ENCODE results near the gene THEM5. TPM values are rescaled to one million over a fixed set of nuclear protein-coding genes. Genes with fewer than 3 reads are reported as not detected.
"Not testable (repeated sequence)": the region's sequence is repeated elsewhere in the genome, so short reads cannot be mapped to it uniquely, and the experiment has no call there.

Gene THEM5
- total RNA-seq, 5 donors from 2014 or later (not counting 1 experiment from before 2014, with no cell fraction given), result not detected

GRCh38 chr1:151855933-151856332, 2.4 kb upstream of the THEM5 start:
- no peaks in the 10 kb centered on the region for H3K9me3 ChIP-seq
- no peaks in the 10 kb centered on the region for H3K4me1 ChIP-seq (ENCODE audit: control insufficient read depth in 1 of 2, extremely low read depth in 1 of 2, insufficient read depth in 2 of 2, low read length in 2 of 2)
- no peak overlapping the region for H3K4me3 ChIP-seq (ENCODE audit: control insufficient read depth in 1 of 2, extremely low read depth in 1 of 2, low read length in 1 of 2)
- CTCF ChIA-PET, result interaction anchor here in 1 of 2 donors (0.6 to 0.7 kb wide), 2 partner anchors 127 to 971 kb away, joined by 3 to 5 read pairs; no protein-coding TSS in a partner anchor
- H3K9me3 Mint-ChIP-seq, result no peaks in the 10 kb centered on the region
- POLR2A ChIA-PET, result interaction anchor here in 1 of 2 donors (0.6 kb wide), 1 partner anchor 1802 kb away, joined by 3 read pairs; no protein-coding TSS in a partner anchor
- ATAC-seq (replicated peaks in 1 of 4), result no peak
- H3K27me3 Mint-ChIP-seq, result no peaks in the 10 kb centered on the region
- no CpG with 5 or more reads among the region's 4 CpGs for WGBS (ENCODE audit: insufficient coverage)
- H3K27me3 ChIP-seq (replicated peaks in 1 of 2; ENCODE audit: control insufficient read depth in 2 of 2, extremely low read depth in 1 of 2, insufficient read depth in 2 of 2, low read length in 1 of 2), result peaks cover 0 to 5% of the 10 kb centered on the region in 2 experiments
- peaks cover 5% of the 10 kb centered on the region for H3K36me3 Mint-ChIP-seq
- no peak overlapping the region for H3K27ac Mint-ChIP-seq
- no peak for DNase-seq
- H3K4me3 Mint-ChIP-seq, result no peak overlapping the region
- H3K27ac ChIP-seq (ENCODE audit: low read length), result no peak overlapping the region
- no peaks in the 10 kb centered on the region for H3K36me3 ChIP-seq (ENCODE audit: control insufficient read depth in 2 of 2, extremely low read depth in 1 of 2, insufficient read depth in 1 of 2, low read length in 1 of 2)
- H3K4me1 Mint-ChIP-seq, result no peaks in the 10 kb centered on the region

- 93% methylated on average over 2 of the region's 8 CpGs for WGBS (ENCODE audit: insufficient coverage)
- DNase-seq; H3K9me3 Mint-ChIP-seq; H3K36me3 ChIP-seq (ENCODE audit: control insufficient read depth in 2 of 2, extremely low read depth in 1 of 2, insufficient read depth in 1 of 2, low read length in 1 of 2); H3K4me1 ChIP-seq (ENCODE audit: control insufficient read depth in 1 of 2, extremely low read depth in 1 of 2, insufficient read depth in 2 of 2, low read length in 2 of 2); H3K27me3 ChIP-seq (replicated peaks in 1 of 2; ENCODE audit: control insufficient read depth in 2 of 2, extremely low read depth in 1 of 2, insufficient read depth in 2 of 2, low read length in 1 of 2); POLR2A ChIA-PET; H3K36me3 Mint-ChIP-seq; H3K27ac Mint-ChIP-seq; H3K4me3 Mint-ChIP-seq; H3K9me3 ChIP-seq; H3K4me1 Mint-ChIP-seq; H3K27me3 Mint-ChIP-seq; H3K27ac ChIP-seq (ENCODE audit: low read length); ATAC-seq (replicated peaks in 1 of 4); H3K4me3 ChIP-seq (ENCODE audit: control insufficient read depth in 1 of 2, extremely low read depth in 1 of 2, low read length in 1 of 2): not testable (repeated sequence)
- CTCF ChIA-PET, result interaction anchor here in 1 of 2 donors (0.6 kb wide), 1 partner anchor 971 kb away, joined by 5 read pairs; no protein-coding TSS in a partner anchor
These were observed 2.0 kb upstream of the THEM5 start for GRCh38 chr1:151855516-151855915.

- Mint-ChIP-seq H3K36me3 (peaks cover 7% of the 10 kb centered on the region), H3K27ac (no peak overlapping the region), H3K4me3 (no peak overlapping the region), H3K4me1 (no peaks in the 10 kb centered on the region), H3K27me3 (no peaks in the 10 kb centered on the region), H3K9me3 (no peaks in the 10 kb centered on the region)
- Histone ChIP-seq H3K4me3 (ENCODE audit: control insufficient read depth in 1 of 2, extremely low read depth in 1 of 2, low read length in 1 of 2) (no peak overlapping the region), H3K9me3 (no peaks in the 10 kb centered on the region), H3K4me1 (ENCODE audit: control insufficient read depth in 1 of 2, extremely low read depth in 1 of 2, insufficient read depth in 2 of 2, low read length in 2 of 2) (no peaks in the 10 kb centered on the region), H3K36me3 (ENCODE audit: control insufficient read depth in 2 of 2, extremely low read depth in 1 of 2, insufficient read depth in 1 of 2, low read length in 1 of 2) (peaks cover 0 to 4% of the 10 kb centered on the region in 2 donors), H3K27me3 (replicated peaks in 1 of 2; ENCODE audit: control insufficient read depth in 2 of 2, extremely low read depth in 1 of 2, insufficient read depth in 2 of 2, low read length in 1 of 2) (peaks cover 0 to 1% of the 10 kb centered on the region in 2 experiments), H3K27ac (ENCODE audit: low read length) (no peak overlapping the region)
- ChIA-PET POLR2A (no interaction called here), CTCF (no interaction called here)
- WGBS (ENCODE audit: insufficient coverage), result 88% methylated on average over 5 of the region's 7 CpGs
- DNase-seq (no peak), ATAC-seq (replicated peaks in 1 of 4) (no peak)
These were observed 1.1 kb upstream of the THEM5 start for GRCh38 chr1:151854658-151855057.

- CTCF ChIA-PET, result no interaction called here
- Mint-ChIP-seq H3K27ac (no peak overlapping the region), H3K4me3 (no peak overlapping the region), H3K36me3 (peaks cover 11% of the 10 kb centered on the region), H3K4me1 (peaks cover 0 to 6% (median 0%) of the 10 kb centered on the region in 3 donors), H3K27me3 (no peaks in the 10 kb centered on the region), H3K9me3 (no peaks in the 10 kb centered on the region)
- DNase-seq (no peak), ATAC-seq (replicated peaks in 1 of 4) (no peak)
- no peaks in the 10 kb centered on the region for H3K9me3 ChIP-seq
- 83% methylated on average over 3 of the region's 4 CpGs for WGBS (ENCODE audit: insufficient coverage)
- H3K27me3 ChIP-seq (replicated peaks in 1 of 2; ENCODE audit: control insufficient read depth in 2 of 2, extremely low read depth in 1 of 2, insufficient read depth in 2 of 2, low read length in 1 of 2), result no peaks in the 10 kb centered on the region
- H3K27ac ChIP-seq (ENCODE audit: low read length), result no peak overlapping the region
- no peak overlapping the region for H3K4me3 ChIP-seq (ENCODE audit: control insufficient read depth in 1 of 2, extremely low read depth in 1 of 2, low read length in 1 of 2)
- H3K4me1 ChIP-seq (ENCODE audit: control insufficient read depth in 1 of 2, extremely low read depth in 1 of 2, insufficient read depth in 2 of 2, low read length in 2 of 2), result peaks cover 0 to 13% of the 10 kb centered on the region in 2 experiments
- POLR2A ChIA-PET, result no interaction called here
- H3K36me3 ChIP-seq (ENCODE audit: control insufficient read depth in 2 of 2, extremely low read depth in 1 of 2, insufficient read depth in 1 of 2, low read length in 1 of 2), result peaks cover 0 to 6% of the 10 kb centered on the region in 2 donors
These were observed 779 bp downstream of the THEM5 start for GRCh38 chr1:151852733-151853132.

- ChIA-PET CTCF (no interaction called here), POLR2A (no interaction called here)
- Mint-ChIP-seq H3K9me3 (no peaks in the 10 kb centered on the region), H3K4me1 (peaks cover 0 to 6% (median 0%) of the 10 kb centered on the region in 3 donors), H3K27ac (no peak overlapping the region), H3K27me3 (no peaks in the 10 kb centered on the region), H3K4me3 (no peak overlapping the region), H3K36me3 (peaks cover 11% of the 10 kb centered on the region)
- Histone ChIP-seq H3K9me3 (no peaks in the 10 kb centered on the region), H3K4me3 (ENCODE audit: control insufficient read depth in 1 of 2, extremely low read depth in 1 of 2, low read length in 1 of 2) (no peak overlapping the region), H3K27me3 (replicated peaks in 1 of 2; ENCODE audit: control insufficient read depth in 2 of 2, extremely low read depth in 1 of 2, insufficient read depth in 2 of 2, low read length in 1 of 2) (no peaks in the 10 kb centered on the region), H3K4me1 (ENCODE audit: control insufficient read depth in 1 of 2, extremely low read depth in 1 of 2, insufficient read depth in 2 of 2, low read length in 2 of 2) (peaks cover 0 to 15% of the 10 kb centered on the region in 2 experiments), H3K36me3 (ENCODE audit: control insufficient read depth in 2 of 2, extremely low read depth in 1 of 2, insufficient read depth in 1 of 2, low read length in 1 of 2) (peaks cover 0 to 7% of the 10 kb centered on the region in 2 donors), H3K27ac (ENCODE audit: low read length) (no peak overlapping the region)
- DNase-seq (no peak), ATAC-seq (replicated peaks in 1 of 4) (no peak)
- 93% methylated on average over 8 of the region's 8 CpGs for WGBS (ENCODE audit: insufficient coverage)
These were observed 1.6 kb downstream of the THEM5 start for GRCh38 chr1:151851886-151852285.

- no peak overlapping the region for H3K27ac ChIP-seq (ENCODE audit: low read length)
- H3K27me3 Mint-ChIP-seq, result no peaks in the 10 kb centered on the region
- H3K27me3 ChIP-seq (replicated peaks in 1 of 2; ENCODE audit: control insufficient read depth in 2 of 2, extremely low read depth in 1 of 2, insufficient read depth in 2 of 2, low read length in 1 of 2), result no peaks in the 10 kb centered on the region
- ATAC-seq (replicated peaks in 1 of 4) (no peak), DNase-seq (no peak)
- no peaks in the 10 kb centered on the region for H3K9me3 Mint-ChIP-seq
- H3K4me1 ChIP-seq (ENCODE audit: control insufficient read depth in 1 of 2, extremely low read depth in 1 of 2, insufficient read depth in 2 of 2, low read length in 2 of 2), result peaks cover 0 to 17% of the 10 kb centered on the region in 2 experiments
- CTCF ChIA-PET, result no interaction called here
- POLR2A ChIA-PET, result no interaction called here
- no peak overlapping the region for H3K4me3 Mint-ChIP-seq
- H3K4me1 Mint-ChIP-seq, result peaks cover 0 to 17% (median 7%) of the 10 kb centered on the region in 3 donors
- H3K4me3 ChIP-seq (ENCODE audit: control insufficient read depth in 1 of 2, extremely low read depth in 1 of 2, low read length in 1 of 2), result no peak overlapping the region
- H3K9me3 ChIP-seq, result no peaks in the 10 kb centered on the region
- H3K36me3 ChIP-seq (ENCODE audit: control insufficient read depth in 2 of 2, extremely low read depth in 1 of 2, insufficient read depth in 1 of 2, low read length in 1 of 2), result peaks cover 0 to 7% of the 10 kb centered on the region in 2 donors
- H3K27ac Mint-ChIP-seq, result no peak overlapping the region
- H3K36me3 Mint-ChIP-seq, result peaks cover 16% of the 10 kb centered on the region
These were observed 3.6 kb downstream of the THEM5 start for GRCh38 chr1:151849871-151850270.

All from T-cell (primary cell).